Smooth muscle cell (in vitro differentiated cells): Measurements from ENCODE around the gene KIF9. TPM values are rescaled to one million over a fixed set of nuclear protein-coding genes. Genes with fewer than 3 reads are reported as not detected.
"Not testable (repeated sequence)": the region's sequence is repeated elsewhere in the genome, so short reads cannot be mapped to it uniquely, and the experiment has no call there.

ENCODE experiments used
- DNase-seq: peaks from one replicate; lab custom pipeline; 2025; ENCODE audit not compliant: unreplicated experiment; lab: John Stamatoyannopoulos, UW
- H2AFZ ChIP-seq: fragments of 200-600 bp; sonication (generic); 2 replicates; pipeline ENCODE4 v1.6.0; 2016; ENCODE audit warnings: antibody characterized with exemption, low read depth, mild to moderate bottlenecking
- H3F3A ChIP-seq: fragments of 200-600 bp; sonication (generic); 2 replicates; pipeline ENCODE4 v1.6.0; 2017; ENCODE audit warnings: antibody characterized with exemption, low read depth
- H3K27ac ChIP-seq: fragments of 200-600 bp; sonication (generic); 2 replicates; pipeline ENCODE4 v1.5.1; 2016; ENCODE audit warnings: low read depth, mild to moderate bottlenecking
- H3K27me3 ChIP-seq: fragments of 200-600 bp; sonication (generic); 2 replicates; pipeline ENCODE4 v1.6.1; 2016; ENCODE audit warnings: low read depth, mild to moderate bottlenecking
- H3K36me3 ChIP-seq: fragments of 200-600 bp; sonication (generic); 2 replicates; pipeline ENCODE4 v1.5.1; 2016; ENCODE audit warnings: low read depth
- H3K4me1 ChIP-seq: fragments of 200-600 bp; sonication (generic); 2 replicates; pipeline ENCODE4 v1.5.1; 2016; ENCODE audit warnings: low read depth
- H3K4me2 ChIP-seq: fragments of 200-600 bp; sonication (generic); 2 replicates; pipeline ENCODE4 v1.6.0; 2016; ENCODE audit warnings: mild to moderate bottlenecking
- H3K4me3 ChIP-seq: fragments of 200-600 bp; sonication (generic); 2 replicates; pipeline ENCODE4 v1.5.1; 2016; ENCODE audit warnings: mild to moderate bottlenecking
- H3K79me2 ChIP-seq: fragments of 200-600 bp; sonication (generic); 2 replicates; pipeline ENCODE4 v1.6.0; 2016; ENCODE audit warnings: low read depth, mild to moderate bottlenecking
- H3K9ac ChIP-seq: fragments of 200-600 bp; sonication (generic); 2 replicates; pipeline ENCODE4 v1.6.0; 2016; ENCODE audit warnings: low read depth
- H3K9me3 ChIP-seq: fragments of 200-600 bp; sonication (generic); replicated peaks from 2 replicates; pipeline ENCODE4 v1.5.1; 2016; ENCODE audit warnings: low read depth
- H4K20me1 ChIP-seq: fragments of 200-600 bp; sonication (generic); 2 replicates; pipeline ENCODE4 v1.6.0; 2016; ENCODE audit warnings: low read depth
- CTCF ChIP-seq: fragments of 200-600 bp; sonication (generic); IDR thresholded peaks from 2 replicates; pipeline ENCODE4 v1.5.1; 2017; ENCODE audit warnings: borderline replicate concordance, mild to moderate bottlenecking, antibody characterized with exemption; ENCODE audit not compliant: insufficient read depth, poor library complexity, severe bottlenecking
- WGBS: methylation state at CpG from one replicate; pipeline ENCODE4 v1.1.7; 2016; ENCODE audit warnings: low lambda C conversion rate; 5-methylcytosine and 5-hydroxymethylcytosine counted together
- polyA plus RNA-seq: library from polyadenylated mRNA; unstranded; fragments of >200 nt; fragmentation: Nextera tagmentation; extraction: Ambion mirVana; gene quantifications from 2 replicates; pipeline ENCODE4 v1.2.1, GENCODE V29; 2016
- total RNA-seq: library from RNA; depleted of rRNA; stranded (reverse); fragments of >200 nt; gene quantifications from 2 replicates; pipeline ENCODE4 v1.2.3, GENCODE V29; 2014

The KIF9 gene
- total and polyA plus RNA-seq, 2 experiments from 2014 or later = 2.2 to 6.5 TPM

DNA sequence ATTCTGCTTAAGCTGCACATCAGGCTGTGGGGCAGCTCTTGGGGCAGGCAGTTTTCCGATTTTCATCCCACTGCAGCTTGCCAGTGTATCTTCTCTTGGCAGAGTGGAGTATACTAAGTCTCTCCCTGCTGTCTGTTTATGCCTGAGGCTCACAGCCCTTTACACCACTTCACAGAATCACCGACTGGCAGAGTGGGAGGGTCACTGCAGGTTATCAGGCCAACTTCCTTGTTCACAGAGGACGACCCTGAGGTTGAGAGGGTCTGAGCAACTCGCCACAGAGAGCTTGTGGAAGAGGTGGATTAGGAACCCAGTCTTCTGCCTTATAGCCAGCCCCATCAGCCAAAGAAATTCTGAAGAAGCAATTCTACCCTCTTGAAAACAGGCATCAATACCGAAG, 30.9 kb downstream of the KIF9 start:
- Histone ChIP-seq H3K4me1 (no peaks in the 10 kb centered on the region), H3K9me3 (no peaks in the 10 kb centered on the region), H3K79me2 (no peaks in the 10 kb centered on the region), H3K4me2 (no peak overlapping the region), H3K36me3 (no peaks in the 10 kb centered on the region), H3K27me3 (no peaks in the 10 kb centered on the region), H3F3A (no peaks in the 10 kb centered on the region), H3K9ac (no peak overlapping the region), H3K27ac (no peak overlapping the region), H4K20me1 (no peaks in the 10 kb centered on the region), H2AFZ (no peak overlapping the region), H3K4me3 (no peak overlapping the region)
- DNase-seq = no peak
- WGBS = 63% methylated on average over 5 of the region's 5 CpGs
- TF ChIP-seq CTCF = no peak

DNA sequence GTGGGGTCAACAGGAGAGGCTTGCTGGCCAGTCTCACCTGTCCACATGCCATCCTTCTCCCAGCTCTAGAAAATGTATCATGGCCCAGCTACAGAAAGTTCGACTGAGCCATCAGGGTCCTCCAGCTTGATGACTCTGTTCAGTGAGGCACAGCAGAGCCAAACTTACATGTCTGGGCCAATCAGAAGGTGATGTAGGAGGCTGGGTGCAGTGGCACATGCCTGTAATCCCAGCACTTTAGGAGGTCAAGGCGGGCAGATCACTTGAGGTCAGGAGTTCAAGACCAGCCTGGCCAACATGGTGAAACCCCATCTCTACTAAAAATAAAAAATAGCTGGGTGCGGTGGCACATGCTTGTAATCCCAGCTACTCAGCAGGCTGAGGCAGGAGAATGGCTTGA, 31.5 kb downstream of the KIF9 start:
- H4K20me1 ChIP-seq, H3K36me3 ChIP-seq, H2AFZ ChIP-seq, H3K9me3 ChIP-seq, H3K4me2 ChIP-seq, H3K27ac ChIP-seq, H3K27me3 ChIP-seq, H3F3A ChIP-seq, H3K4me3 ChIP-seq, H3K9ac ChIP-seq, H3K4me1 ChIP-seq, H3K79me2 ChIP-seq, DNase-seq: not testable (repeated sequence)
- 96% methylated on average over 3 of the region's 3 CpGs for WGBS

DNA sequence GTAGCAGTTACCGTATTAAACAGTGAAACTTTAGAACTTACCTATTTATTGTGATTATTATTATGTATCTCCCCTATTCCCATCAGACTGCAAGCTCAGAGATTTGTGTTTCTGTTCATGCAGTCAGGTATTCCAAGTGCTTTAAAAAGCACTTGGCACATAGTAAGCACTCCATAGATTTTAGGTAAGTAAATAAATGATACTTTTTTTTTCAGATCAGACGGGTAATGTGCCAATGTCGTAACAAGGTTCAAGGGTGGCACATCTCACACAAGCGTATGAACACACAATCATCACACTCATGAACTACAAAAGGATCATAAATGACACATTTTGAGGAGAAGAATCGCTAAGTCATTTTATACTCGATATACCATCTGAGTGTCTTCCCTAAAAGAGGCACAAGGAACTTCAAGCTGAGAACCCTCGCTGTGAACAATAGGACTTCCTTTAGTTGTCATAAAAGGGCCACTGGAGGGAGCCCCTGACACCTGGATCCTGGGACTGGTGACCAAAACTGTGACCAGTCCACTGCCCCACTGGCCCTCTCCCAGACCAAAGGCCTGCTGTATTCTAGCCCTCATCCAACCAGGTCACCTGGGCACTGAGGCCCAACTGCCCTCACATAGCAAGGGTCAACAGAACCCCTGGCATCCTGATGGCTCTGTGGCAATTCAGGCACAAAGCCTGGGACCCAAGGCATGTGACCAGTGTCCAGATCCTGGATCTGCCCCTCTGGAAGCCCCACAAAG, 32.1 kb downstream of the KIF9 start:
- H3K27me3 ChIP-seq = no peaks in the 10 kb centered on the region
- H3K9me3 ChIP-seq = no peaks in the 10 kb centered on the region
- H4K20me1 ChIP-seq = no peaks in the 10 kb centered on the region
- H3K4me1 ChIP-seq = no peaks in the 10 kb centered on the region
- H3K4me2 ChIP-seq = no peak overlapping the region
- DNase-seq = no peak
- no peak overlapping the region for H3K9ac ChIP-seq
- no peak overlapping the region for H3K4me3 ChIP-seq
- H3K79me2 ChIP-seq = no peaks in the 10 kb centered on the region
- peak; percentile 24 for TF ChIP-seq CTCF
- no peaks in the 10 kb centered on the region for H3K36me3 ChIP-seq
- WGBS = 72% methylated on average over 7 of the region's 7 CpGs
- H2AFZ ChIP-seq = no peak overlapping the region
- H3F3A ChIP-seq = no peaks in the 10 kb centered on the region
- H3K27ac ChIP-seq = no peak overlapping the region

DNA sequence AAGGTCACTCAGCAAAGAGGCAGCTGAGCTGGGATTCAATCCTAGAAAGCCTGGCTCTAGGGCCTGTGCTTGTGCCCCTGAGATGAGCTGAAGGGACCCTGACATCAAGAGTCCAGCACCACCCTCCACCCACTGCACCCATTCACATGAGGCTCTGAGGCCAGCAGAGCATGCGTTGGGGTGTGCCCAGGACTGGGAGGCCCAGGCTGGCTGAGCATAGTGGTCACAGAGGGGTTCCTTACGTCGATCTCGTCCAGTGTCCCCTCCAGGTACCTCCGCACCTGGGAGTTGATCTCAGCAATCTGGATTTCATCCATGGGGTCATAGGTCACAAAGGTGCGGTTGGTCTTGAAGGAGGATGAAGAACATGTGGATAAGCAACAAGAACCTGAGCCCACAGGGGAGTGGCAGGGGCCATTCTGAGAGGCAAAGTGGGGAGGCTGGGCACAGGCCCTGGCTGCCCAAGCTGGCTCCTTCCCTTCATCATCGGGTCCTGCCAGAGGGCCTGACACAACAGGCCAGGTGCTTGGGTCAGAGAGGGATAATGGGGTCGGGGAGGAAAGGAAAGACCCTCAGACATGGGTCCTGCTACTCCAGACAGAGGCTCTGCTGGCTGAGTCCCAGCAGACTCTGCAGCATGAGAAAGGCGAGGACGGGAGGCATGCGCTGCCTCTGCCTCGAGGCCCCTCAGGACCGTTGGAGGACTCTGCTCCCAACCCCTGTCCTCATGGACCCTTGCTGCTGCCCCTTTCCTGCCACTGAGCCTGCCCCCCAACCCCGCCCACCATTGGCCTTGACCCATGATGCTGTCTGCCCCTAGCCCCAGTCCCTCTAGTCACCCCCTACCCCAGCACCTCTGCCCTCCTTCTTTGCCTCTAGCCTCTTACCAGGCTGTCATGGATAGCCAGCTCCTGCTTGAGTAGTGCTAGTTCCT, 35.2 kb downstream of the KIF9 start:
- Histone ChIP-seq H2AFZ (no peak overlapping the region), H3F3A (no peaks in the 10 kb centered on the region), H3K4me3 (no peak overlapping the region), H3K27ac (no peak overlapping the region), H3K79me2 (no peaks in the 10 kb centered on the region), H4K20me1 (no peaks in the 10 kb centered on the region), H3K36me3 (no peaks in the 10 kb centered on the region), H3K9ac (no peak overlapping the region), H3K4me2 (no peak overlapping the region), H3K9me3 (no peaks in the 10 kb centered on the region), H3K27me3 (no peaks in the 10 kb centered on the region), H3K4me1 (no peaks in the 10 kb centered on the region)
- TF ChIP-seq CTCF = no peak
- no peak for DNase-seq
- 95% methylated on average over 13 of the region's 14 CpGs for WGBS
